Adipose tissue (tissue), 3 donors: ENCODE measurements around the gene FOXP1. TPM values are rescaled to one million over a fixed set of nuclear protein-coding genes. Genes with fewer than 3 reads are reported as not detected.

Experiments
- H3K27ac ChIP-seq: one replicate; pipeline ENCODE4 v1.5.1; 2013; ENCODE audit warnings: low read depth, low read length
- WGBS, 3 donors: extraction: QIAGEN DNeasy Blood & Tissue Kit; methylation state at CpG; one replicate each; pipeline ENCODE4 v1.1.7; 2013; 5-methylcytosine and 5-hydroxymethylcytosine counted together
- polyA plus RNA-seq, 3 donors: library from polyadenylated mRNA; stranded (reverse); fragments of 200-250 nt; gene quantifications; one replicate each; pipeline ENCODE4 v1.2.3, GENCODE V29; 2013
- donor health status: healthy with polysubstance abuse.
- donor health status: Bipolar disorder and iron deficiency.
- donor health status: healthy.

The FOXP1 gene
- polyA plus RNA-seq, 3 donors = 6.3 to 19.2 (median 11.4) TPM

- 81 to 95% (median 89%) methylated on average over 1 of the region's 1 CpG for WGBS, 3 donors
- no peak overlapping the region for H3K27ac ChIP-seq
These were observed 316.7 kb downstream of the FOXP1 start for GRCh38 chr3:71266875-71267274.

- 68 to 90% (median 81%) methylated on average over 9 of the region's 9 CpGs for WGBS, 3 donors
- no peak overlapping the region for H3K27ac ChIP-seq
These were observed 318.1 kb downstream of the FOXP1 start for GRCh38 chr3:71265365-71265915.

- 83 to 87% (median 87%) methylated on average over 2 of the region's 2 CpGs for WGBS, 3 donors
- H3K27ac ChIP-seq = no peak overlapping the region
These were observed 318.7 kb downstream of the FOXP1 start for GRCh38 chr3:71264840-71265239.

- whole genome bisulfite sequencing, 3 donors = 46 to 83% (median 82%) methylated on average over 8 of the region's 8 CpGs
- no peak overlapping the region for H3K27ac ChIP-seq
These were observed 320.9 kb downstream of the FOXP1 start for GRCh38 chr3:71262364-71263265.

- WGBS, 3 donors = 88 to 97% (median 95%) methylated on average over 8 of the region's 8 CpGs
- no peak overlapping the region for H3K27ac ChIP-seq
These were observed 322.7 kb downstream of the FOXP1 start for GRCh38 chr3:71260782-71261181.

GRCh38 chr3:71258526-71258925 lies 325.0 kb downstream of the FOXP1 start:
- WGBS, 3 donors = 88 to 96% (median 95%) methylated on average over 3 of the region's 3 CpGs
- H3K27ac ChIP-seq = no peak overlapping the region

- WGBS, 3 donors = 78 to 98% (median 92%) methylated on average over 1 of the region's 1 CpG
- no peak overlapping the region for H3K27ac ChIP-seq
These were observed 325.4 kb downstream of the FOXP1 start for GRCh38 chr3:71258116-71258515.

- no peak overlapping the region for H3K27ac ChIP-seq
- WGBS, 3 donors = 68 to 83% (median 81%) methylated on average over 3 of the region's 3 CpGs
These were observed 328.0 kb downstream of the FOXP1 start for GRCh38 chr3:71255498-71255897.

GRCh38 chr3:71254281-71255057 lies 329.1 kb downstream of the FOXP1 start:
- no peak overlapping the region for H3K27ac ChIP-seq
- WGBS, 3 donors = 29 to 78% (median 71%) methylated on average over 7 of the region's 7 CpGs

GRCh38 chr3:71253169-71253568 lies 330.4 kb downstream of the FOXP1 start:
- 61 to 94% (median 93%) methylated on average over 2 of the region's 2 CpGs for WGBS, 3 donors
- H3K27ac ChIP-seq = no peak overlapping the region

- WGBS, 3 donors = 49 to 89% (median 87%) methylated on average over 2 of the region's 2 CpGs
- H3K27ac ChIP-seq = no peak overlapping the region
These were observed 331.1 kb downstream of the FOXP1 start for GRCh38 chr3:71252466-71252865.

- WGBS, 3 donors = 73 to 81% (median 75%) methylated on average over 8 of the region's 8 CpGs
- no peak overlapping the region for H3K27ac ChIP-seq
These were observed 332.3 kb downstream of the FOXP1 start for GRCh38 chr3:71251156-71251775.

GRCh38 chr3:71250026-71250425 lies 333.5 kb downstream of the FOXP1 start:
- H3K27ac ChIP-seq = no peak overlapping the region
- 82 to 94% (median 93%) methylated on average over 5 of the region's 5 CpGs for WGBS, 3 donors

GRCh38 chr3:71247958-71248335 lies 335.6 kb downstream of the FOXP1 start:
- no peak overlapping the region for H3K27ac ChIP-seq
- WGBS, 3 donors = 98 to 100% (median 98%) methylated on average over 3 of the region's 3 CpGs

- 68 to 90% (median 81%) methylated on average over 10 of the region's 10 CpGs for WGBS, 3 donors
- no peak overlapping the region for H3K27ac ChIP-seq
These were observed 336.1 kb downstream of the FOXP1 start for GRCh38 chr3:71247221-71247957.

GRCh38 chr3:71245971-71246880 lies 337.3 kb downstream of the FOXP1 start:
- 31 to 66% (median 65%) methylated on average over 19 of the region's 19 CpGs for WGBS, 3 donors
- no peak overlapping the region for H3K27ac ChIP-seq

- WGBS, 3 donors = 36 to 48% (median 39%) methylated on average over 8 of the region's 8 CpGs
- H3K27ac ChIP-seq = no peak overlapping the region
These were observed 338.6 kb downstream of the FOXP1 start for GRCh38 chr3:71244826-71245488.
